Activated CD4-positive, alpha-beta memory T cell treated with anti-CD3 and anti-CD28 coated beads for 36 hours (primary cell): ENCODE measurements around the gene C10orf120. TPM values are rescaled to one million over a fixed set of nuclear protein-coding genes. Genes with fewer than 3 reads are reported as not detected.

Experiments used
- CTCF ChIA-PET: fragments of 350-600 bp; sonication (Branson Sonifier 250); formaldehyde crosslinking; loops from one replicate; lab custom pipeline; 2021; ENCODE audit warnings: antibody characterized with exemption, inconsistent platforms; lab: Charles Lee
- POLR2A ChIA-PET: fragments of 350-600 bp; sonication (Branson Sonifier 250); formaldehyde crosslinking; loops from one replicate; lab custom pipeline; 2021; ENCODE audit warnings: antibody characterized with exemption; lab: Charles Lee
- DNase-seq: peaks from one replicate; pipeline ENCODE4 v3.0.0-alpha.2; 2020
- H3K27ac Mint-ChIP-seq: one replicate; pipeline ENCODE4 v1.8.0; 2021; ENCODE audit warnings: mixed read lengths
- H3K27me3 Mint-ChIP-seq: one replicate; pipeline ENCODE4 v1.8.0; 2021; ENCODE audit warnings: mixed read lengths
- H3K36me3 Mint-ChIP-seq: one replicate; pipeline ENCODE4 v1.8.0; 2021; ENCODE audit warnings: mixed read lengths
- H3K4me1 Mint-ChIP-seq: one replicate; pipeline ENCODE4 v1.8.0; 2021; ENCODE audit warnings: low read depth, mixed read lengths
- H3K4me3 Mint-ChIP-seq: one replicate; pipeline ENCODE4 v1.8.0; 2021; ENCODE audit warnings: mild to moderate bottlenecking, mixed read lengths
- H3K9me3 Mint-ChIP-seq: one replicate; pipeline ENCODE4 v1.8.0; 2021; ENCODE audit warnings: mixed read lengths
- intact Hi-C: fragments of 100-400 bp; cut with micrococcal nuclease; formaldehyde crosslinking; loops from one replicate; pipeline ENCODE4 v1.15.1; 2023
- total RNA-seq, 2 experiments: library from RNA; stranded (reverse); gene quantifications; one replicate each; pipeline ENCODE4 v1.2.3, GENCODE V29; 2021

C10orf120 gene
- total RNA-seq, 2 experiments from 2014 or later = not detected

- CTCF ChIA-PET = no interaction called here
- no peak overlapping the region for H3K27ac Mint-ChIP-seq
- H3K9me3 Mint-ChIP-seq = no peaks in the 10 kb centered on the region
- no peaks in the 10 kb centered on the region for H3K36me3 Mint-ChIP-seq
- peaks cover 4% of the 10 kb centered on the region for H3K27me3 Mint-ChIP-seq
- DNase-seq = no peak
- POLR2A ChIA-PET = no interaction called here
- no peaks in the 10 kb centered on the region for H3K4me1 Mint-ChIP-seq
- no peak overlapping the region for H3K4me3 Mint-ChIP-seq
- intact Hi-C loops = no loop called here
Observed at GRCh38 chr10:122721111-122721510, 21.5 kb upstream of the C10orf120 start.

- POLR2A ChIA-PET = no interaction called here
- no peak for DNase-seq
- Mint-ChIP-seq H3K4me3 (no peak overlapping the region), H3K9me3 (no peaks in the 10 kb centered on the region), H3K27ac (no peak overlapping the region), H3K27me3 (peaks cover 10% of the 10 kb centered on the region), H3K4me1 (no peaks in the 10 kb centered on the region), H3K36me3 (no peaks in the 10 kb centered on the region)
- intact Hi-C loops = no loop called here
- CTCF ChIA-PET = no interaction called here
Observed at GRCh38 chr10:122716025-122716424, 16.4 kb upstream of the C10orf120 start.

DNA sequence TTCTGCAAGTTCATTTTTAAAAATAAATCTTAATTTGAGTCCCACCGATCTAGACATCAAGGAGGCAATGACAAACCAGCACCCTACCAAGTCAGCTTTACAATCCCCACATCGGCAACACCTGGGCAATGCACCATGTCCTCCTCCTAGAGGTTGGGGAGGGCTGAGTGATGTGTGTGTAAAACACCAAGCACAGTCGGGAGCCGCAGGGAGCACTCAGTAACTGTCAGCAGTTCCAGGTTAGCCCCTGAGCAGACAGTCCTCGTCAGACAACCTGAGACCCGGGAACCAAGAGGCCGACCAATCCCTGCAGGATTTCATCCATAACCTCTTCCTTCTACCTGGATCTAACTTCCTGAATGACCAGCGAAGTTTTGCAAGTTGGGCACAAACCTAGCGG, 15.9 kb upstream of the C10orf120 start:
- intact Hi-C loops = no loop called here
- Mint-ChIP-seq H3K27me3 (peaks cover 9% of the 10 kb centered on the region), H3K27ac (no peak overlapping the region), H3K9me3 (no peaks in the 10 kb centered on the region), H3K4me3 (no peak overlapping the region), H3K36me3 (no peaks in the 10 kb centered on the region), H3K4me1 (no peaks in the 10 kb centered on the region)
- ChIA-PET CTCF (no interaction called here), POLR2A (no interaction called here)
- DNase-seq = no peak

DNA sequence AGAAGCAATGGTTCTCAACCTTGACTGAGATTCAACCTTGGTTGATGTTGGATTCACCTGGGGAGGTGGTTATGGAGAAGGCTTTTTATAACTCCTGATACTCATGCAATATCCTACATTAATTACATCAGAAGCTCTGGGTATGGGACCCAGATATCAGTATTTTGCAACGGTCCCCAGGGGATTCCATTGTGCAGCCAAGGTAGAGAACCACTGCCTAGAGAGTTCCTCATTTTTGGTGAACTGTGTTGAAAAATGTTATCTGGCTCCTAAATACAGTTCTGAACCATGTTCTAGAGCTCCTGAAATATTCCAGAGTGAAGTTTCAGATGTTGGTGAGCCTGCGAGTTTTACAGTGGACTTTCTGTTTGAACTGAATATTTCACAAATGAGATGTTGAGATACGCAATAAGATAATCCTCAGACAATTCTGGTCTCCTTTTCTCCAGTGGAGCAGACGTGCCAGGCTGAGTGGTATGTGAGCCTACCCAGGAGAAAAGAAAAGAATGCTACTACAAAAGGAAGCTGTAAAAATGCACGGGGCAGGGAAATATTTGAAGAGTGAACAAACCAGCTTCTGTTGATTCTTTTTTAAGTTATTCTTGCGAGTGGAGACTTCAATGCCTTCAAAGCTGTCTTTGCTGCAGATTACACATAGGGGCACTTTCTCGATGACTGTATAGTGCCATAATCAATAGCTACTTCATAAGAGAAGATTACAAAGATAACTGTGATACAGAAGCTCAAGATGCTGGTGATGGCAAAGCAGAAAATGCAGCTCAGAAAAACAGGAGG, 13.6 kb upstream of the C10orf120 start:
- no peaks in the 10 kb centered on the region for H3K4me1 Mint-ChIP-seq
- DNase-seq = no peak
- no peaks in the 10 kb centered on the region for H3K9me3 Mint-ChIP-seq
- ChIA-PET CTCF (interaction anchor here (2.0 kb wide), 1 partner anchor 9 kb away, joined by 8 read pairs; no protein-coding TSS in a partner anchor), POLR2A (no interaction called here)
- H3K27me3 Mint-ChIP-seq = peaks cover 13% of the 10 kb centered on the region
- intact Hi-C loops = no loop called here
- no peak overlapping the region for H3K4me3 Mint-ChIP-seq
- no peaks in the 10 kb centered on the region for H3K36me3 Mint-ChIP-seq
- H3K27ac Mint-ChIP-seq = no peak overlapping the region

DNA sequence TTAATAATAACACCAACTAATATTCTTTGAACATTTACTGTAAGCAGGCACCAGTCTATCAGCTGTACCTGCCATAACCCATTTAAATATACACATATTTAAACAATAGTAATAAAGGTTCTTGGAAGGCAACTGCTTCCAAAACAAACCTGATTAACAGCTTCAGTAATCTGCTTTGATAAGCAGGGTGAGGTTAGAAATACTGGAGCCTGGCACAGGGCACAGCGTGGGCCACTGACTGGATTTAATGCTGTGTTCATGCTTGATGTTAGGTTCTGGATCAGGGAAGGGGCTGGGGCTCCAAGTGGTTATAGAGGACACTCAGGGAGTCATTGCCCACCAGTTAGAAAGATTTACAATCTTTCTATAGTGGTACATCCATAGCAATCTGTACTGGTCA, 10.9 kb upstream of the C10orf120 start:
- no peak for DNase-seq
- ChIA-PET CTCF (no interaction called here), POLR2A (no interaction called here)
- intact Hi-C loops = no loop called here
- H3K36me3 Mint-ChIP-seq = no peaks in the 10 kb centered on the region
- H3K9me3 Mint-ChIP-seq = no peaks in the 10 kb centered on the region
- no peak overlapping the region for H3K4me3 Mint-ChIP-seq
- H3K4me1 Mint-ChIP-seq = peaks cover 8% of the 10 kb centered on the region
- peaks cover 11% of the 10 kb centered on the region for H3K27me3 Mint-ChIP-seq
- no peak overlapping the region for H3K27ac Mint-ChIP-seq

DNA sequence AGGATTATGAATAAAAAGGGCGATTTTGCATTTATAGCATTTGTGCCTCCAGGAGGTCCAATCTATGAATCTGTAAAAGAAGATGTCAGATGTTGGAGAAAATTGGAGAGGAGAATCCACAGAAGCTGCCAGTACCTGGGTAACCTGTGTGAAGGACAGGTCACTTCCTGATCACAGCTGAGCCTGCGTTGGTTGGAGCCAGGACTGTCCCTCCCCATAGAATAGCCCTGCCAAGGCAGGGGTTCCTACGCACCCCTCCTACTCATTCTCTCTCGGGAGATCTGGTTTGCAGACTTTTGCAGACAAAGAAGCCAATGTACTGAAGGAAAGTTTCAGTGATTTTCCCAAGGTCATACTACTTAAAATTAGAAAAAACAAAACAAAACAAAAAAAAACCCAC, 10.3 kb upstream of the C10orf120 start:
- ChIA-PET CTCF (no interaction called here), POLR2A (no interaction called here)
- Mint-ChIP-seq H3K27ac (no peak overlapping the region), H3K4me3 (no peak overlapping the region), H3K9me3 (no peaks in the 10 kb centered on the region), H3K27me3 (peaks cover 7% of the 10 kb centered on the region), H3K36me3 (no peaks in the 10 kb centered on the region), H3K4me1 (peaks cover 8% of the 10 kb centered on the region)
- no peak for DNase-seq
- intact Hi-C loops = no loop called here

GRCh38 chr10:122707535-122707934, 7.9 kb upstream of the C10orf120 start:
- Mint-ChIP-seq H3K9me3 (no peaks in the 10 kb centered on the region), H3K27me3 (peaks cover 7% of the 10 kb centered on the region), H3K4me1 (peaks cover 8% of the 10 kb centered on the region), H3K27ac (no peak overlapping the region), H3K4me3 (no peak overlapping the region), H3K36me3 (no peaks in the 10 kb centered on the region)
- DNase-seq = no peak
- CTCF ChIA-PET = interaction anchor here (1.2 kb wide), 1 partner anchor 59 kb away, joined by 4 read pairs; no protein-coding TSS in a partner anchor
- intact Hi-C loops = no loop called here
- POLR2A ChIA-PET = no interaction called here

- Mint-ChIP-seq H3K4me1 (peaks cover 8% of the 10 kb centered on the region), H3K27me3 (peaks cover 7% of the 10 kb centered on the region), H3K9me3 (no peaks in the 10 kb centered on the region), H3K27ac (no peak overlapping the region), H3K36me3 (no peaks in the 10 kb centered on the region), H3K4me3 (no peak overlapping the region)
- CTCF ChIA-PET = interaction anchor here (1.2 to 1.4 kb wide), 2 partner anchors 58 to 142 kb away, joined by 4 read pairs; no protein-coding TSS in a partner anchor
- intact Hi-C loops = no loop called here
- POLR2A ChIA-PET = no interaction called here
- no peak for DNase-seq
Observed at GRCh38 chr10:122706947-122707346, 7.3 kb upstream of the C10orf120 start.

GRCh38 chr10:122706467-122706866, 6.8 kb upstream of the C10orf120 start:
- no peak for DNase-seq
- no peak overlapping the region for H3K27ac Mint-ChIP-seq
- ChIA-PET POLR2A (no interaction called here), CTCF (interaction anchor here (1.2 to 1.7 kb wide), 3 partner anchors 58 to 141 kb away, joined by 4 read pairs; no protein-coding TSS in a partner anchor)
- intact Hi-C loops = no loop called here
- H3K4me1 Mint-ChIP-seq = peaks cover 8% of the 10 kb centered on the region
- no peaks in the 10 kb centered on the region for H3K36me3 Mint-ChIP-seq
- peaks cover 7% of the 10 kb centered on the region for H3K27me3 Mint-ChIP-seq
- no peak overlapping the region for H3K4me3 Mint-ChIP-seq
- H3K9me3 Mint-ChIP-seq = no peaks in the 10 kb centered on the region

DNA sequence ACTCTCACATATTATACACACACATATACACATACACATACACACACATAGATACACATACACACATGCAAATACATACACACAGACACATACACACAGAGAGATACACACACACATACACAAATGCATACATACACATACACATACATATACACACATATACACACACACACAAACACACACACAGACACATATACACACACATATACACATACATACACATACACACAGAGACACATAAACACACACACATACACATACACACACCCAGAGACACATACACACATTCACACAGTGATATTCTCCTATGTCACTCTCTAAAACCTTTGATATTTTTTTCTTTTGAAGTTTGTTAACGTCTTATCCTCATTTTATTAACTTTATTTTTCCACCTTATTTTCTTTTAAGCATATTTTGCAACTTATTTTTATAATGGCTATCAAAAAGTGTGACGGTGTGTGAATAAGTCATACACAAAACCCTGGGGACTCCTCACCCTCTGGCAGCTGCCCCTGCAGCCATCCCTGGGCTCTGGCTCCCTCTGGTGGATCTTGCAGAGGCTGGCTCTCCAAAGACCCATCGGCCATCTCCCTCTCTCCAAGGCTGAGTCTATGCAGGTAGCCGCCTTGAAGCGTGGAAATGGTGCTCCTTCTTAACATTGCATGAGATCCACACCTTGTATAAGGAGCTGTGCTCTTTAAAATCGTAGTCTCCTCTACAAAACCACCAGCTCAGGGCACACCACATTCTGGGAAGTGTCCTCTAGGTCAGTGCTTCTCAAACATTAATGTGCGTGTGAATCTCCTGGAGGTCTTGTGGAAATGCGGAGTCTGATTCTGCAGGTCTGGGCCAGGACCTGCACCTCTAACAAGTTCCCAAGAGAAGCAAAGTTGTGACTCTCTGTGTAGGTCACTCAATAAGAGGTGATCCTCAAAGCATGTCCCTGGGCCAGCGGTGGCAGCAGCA, 4.1 kb upstream of the C10orf120 start:
- POLR2A ChIA-PET = no interaction called here
- Mint-ChIP-seq H3K4me3 (no peak overlapping the region), H3K36me3 (no peaks in the 10 kb centered on the region), H3K27ac (no peak overlapping the region), H3K9me3 (no peaks in the 10 kb centered on the region), H3K27me3 (no peaks in the 10 kb centered on the region), H3K4me1 (peaks cover 8% of the 10 kb centered on the region)
- CTCF ChIA-PET = interaction anchor here (0.6 to 2.0 kb wide), 7 partner anchors 9 to 433 kb away, joined by 3 to 8 read pairs (median 3); partner anchors contain the start of gene BTBD16
- intact Hi-C loops = loop anchor here (1.0 kb wide), 2 partner anchors 55 to 138 kb away; no protein-coding TSS in a partner anchor
- DNase-seq = peak; percentile 66

DNA sequence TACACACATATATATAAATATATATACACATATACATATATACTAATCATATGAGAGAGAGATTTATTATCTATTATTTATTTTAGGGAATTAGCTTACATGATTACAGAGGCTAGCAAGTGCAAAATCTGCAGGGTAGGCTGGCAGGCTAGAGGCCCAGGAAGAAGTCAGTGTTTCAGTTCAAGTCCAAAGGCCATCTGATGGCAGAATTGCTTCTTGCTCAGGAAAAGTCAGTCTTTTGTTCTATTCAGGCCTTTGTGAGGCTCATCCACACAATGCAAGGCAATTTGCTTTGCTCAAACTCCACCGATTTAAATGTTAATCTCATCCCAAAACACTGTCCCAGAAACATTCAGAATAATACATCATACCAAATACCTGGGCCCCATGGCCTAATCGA, 2.6 kb upstream of the C10orf120 start:
- Mint-ChIP-seq H3K4me1 (no peaks in the 10 kb centered on the region), H3K27ac (no peak overlapping the region), H3K9me3 (no peaks in the 10 kb centered on the region), H3K27me3 (peaks cover 2% of the 10 kb centered on the region), H3K36me3 (no peaks in the 10 kb centered on the region), H3K4me3 (no peak overlapping the region)
- ChIA-PET POLR2A (no interaction called here), CTCF (interaction anchor here (0.7 to 1.0 kb wide), 2 partner anchors 137 to 435 kb away, joined by 4 read pairs; no protein-coding TSS in a partner anchor)
- DNase-seq = no peak
- intact Hi-C loops = no loop called here

GRCh38 chr10:122701652-122702051, 2.0 kb upstream of the C10orf120 start:
- intact Hi-C loops = no loop called here
- ChIA-PET POLR2A (no interaction called here), CTCF (interaction anchor here (0.7 to 1.0 kb wide), 3 partner anchors 136 to 473 kb away, joined by 3 to 4 read pairs (median 4); no protein-coding TSS in a partner anchor)
- Mint-ChIP-seq H3K27me3 (peaks cover 2% of the 10 kb centered on the region), H3K27ac (no peak overlapping the region), H3K9me3 (no peaks in the 10 kb centered on the region), H3K36me3 (no peaks in the 10 kb centered on the region), H3K4me1 (no peaks in the 10 kb centered on the region), H3K4me3 (no peak overlapping the region)
- DNase-seq = no peak
